Psoas muscle (tissue), 8 donors: Measurements from ENCODE around the gene LNPEP. TPM values are rescaled to one million over a fixed set of nuclear protein-coding genes. Genes with fewer than 3 reads are reported as not detected.

Experiments used
- ATAC-seq, 4 donors: fragments of 200-7000 bp; cut with Tn5 transposase; one replicate each; pipeline ENCODE4 v1.9.1; 2020; ENCODE audit warnings: moderate library complexity in 3 of 4, mild to moderate bottlenecking in 2 of 4
- DNase-seq, 2 donors: peaks; one replicate each; pipeline ENCODE4 v3.0.0-alpha.2; 2020
- H3K27ac ChIP-seq: fragments of 200-600 bp; one replicate; pipeline ENCODE4 v1.8.0; 2022
- H3K27me3 ChIP-seq, 3 donors: fragments of 200-600 bp in 1 of 3; one replicate each; pipeline versions ENCODE4 v1.6.1 to v1.8.0; 2013 to 2022; ENCODE audit warnings: low read length in 2 of 3, mild to moderate bottlenecking in 2 of 3, moderate library complexity in 1 of 3; ENCODE audit not compliant: insufficient read depth in 3 of 3
- H3K36me3 ChIP-seq, 2 donors: fragments of 200-600 bp in 1 of 2; one replicate each; pipeline versions ENCODE4 v1.6.1 to v1.8.0; 2013 to 2022; ENCODE audit warnings: low read depth in 1 of 2, mild to moderate bottlenecking in 1 of 2, moderate library complexity in 1 of 2; ENCODE audit not compliant: insufficient read depth in 1 of 2
- H3K4me1 ChIP-seq: fragments of 200-600 bp; one replicate; pipeline ENCODE4 v1.8.0; 2022
- H3K4me3 ChIP-seq: fragments of 200-600 bp; one replicate; pipeline ENCODE4 v1.8.0; 2022; ENCODE audit warnings: mild to moderate bottlenecking
- H3K9me3 ChIP-seq: fragments of 200-600 bp; one replicate; pipeline ENCODE4 v1.8.0; 2022
- CTCF ChIP-seq: fragments of 200-600 bp; IDR thresholded peaks from one replicate; pipeline ENCODE4 v1.8.0; 2022; ENCODE audit warnings: antibody characterized with exemption
- WGBS, 3 donors: extraction: QIAGEN DNeasy Blood & Tissue Kit; methylation state at CpG; one replicate each; pipeline versions ENCODE4 v1.1.6 to v1.1.7; 2013; 5-methylcytosine and 5-hydroxymethylcytosine counted together
- intact Hi-C, 2 donors: fragments of 100-400 bp; cut with DNase I; formaldehyde crosslinking; loops; one replicate each; pipeline versions ENCODE4 v1.11.0 to v1.14.2; 2022
- polyA plus RNA-seq, 3 donors: library from polyadenylated mRNA; stranded (reverse); fragments of 200-250 nt; gene quantifications; one replicate each; pipeline ENCODE4 v1.2.3, GENCODE V29; 2013
- total RNA-seq, 4 donors: library from RNA; stranded (reverse); fragmentation: NEBNext Ultra II Directional in 2 of 4; extraction: Animal tissue kit (Norgen Biotek cat#: 25700) in 2 of 4; gene quantifications; one replicate each; pipeline versions ENCODE4 v1.2.1 to v1.2.4, GENCODE V29; 2021 to 2023
- donor health status: healthy with polysubstance abuse.
- donor health status: DM: no; HTN: no; CAD: no; lungs with moderate emphysema.
- donor health status: Bipolar disorder and iron deficiency.
- donor health status: healthy.
- donor health status: DM: yes; HTN: yes; CAD: no.
- donor health status: DM: no; HTN: no; CAD: no.
- donor health status: DM: no; HTN: no; CAD: no.
- donor health status: DM: yes; HTN: yes; CAD: no.

Gene LNPEP
- total and polyA plus RNA-seq, 7 donors = 4.1 to 62.8 (median 30.4) TPM

DNA sequence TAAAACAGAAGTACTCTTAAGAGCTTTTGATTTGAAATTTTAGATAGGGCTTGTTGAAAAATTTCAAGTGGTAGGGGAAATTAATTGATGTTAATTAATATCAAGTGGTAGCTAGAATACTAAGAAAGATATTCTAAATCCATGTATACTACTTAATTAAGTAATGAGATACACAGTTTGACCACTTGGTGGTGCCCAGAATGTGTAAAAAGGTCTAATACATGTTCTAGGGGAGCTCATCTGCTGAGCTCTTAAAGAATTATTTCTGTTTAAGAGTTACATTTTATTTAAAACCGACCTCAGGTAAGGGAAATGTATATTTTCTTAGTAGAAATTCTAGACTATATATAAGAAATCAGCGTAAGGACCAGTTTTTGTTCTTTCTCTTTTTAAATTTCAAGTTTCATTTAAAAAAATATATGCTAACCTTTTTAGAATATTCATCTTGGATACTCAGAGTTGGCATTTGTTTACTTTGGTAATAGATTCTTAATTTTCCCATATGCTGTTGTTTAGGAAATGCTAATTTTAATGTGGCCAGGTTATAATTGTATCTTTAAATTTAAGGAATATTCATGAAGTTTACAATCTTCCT, 61.5 kb downstream of the LNPEP start:
- TF ChIP-seq CTCF = peak; percentile 51
- Histone ChIP-seq H3K4me3 (no peak overlapping the region), H3K27ac (no peak overlapping the region), H3K9me3 (no peaks in the 10 kb centered on the region), H3K4me1 (no peaks in the 10 kb centered on the region), H3K27me3 (no peaks in the 10 kb centered on the region), H3K36me3 (peaks cover 0 to 83% of the 10 kb centered on the region in 2 donors)
- no peak for DNase-seq
- intact Hi-C loops = loop anchor here in 1 of 2 donors (5.0 to 10.0 kb wide), 2 partner anchors 165 to 243 kb away; no protein-coding TSS in a partner anchor
- 51 to 52% (median 52%) methylated on average over 2 of the region's 2 CpGs for WGBS, 3 donors
- peak in 2 of 4 donors; percentile 67 to 69 for ATAC-seq

DNA sequence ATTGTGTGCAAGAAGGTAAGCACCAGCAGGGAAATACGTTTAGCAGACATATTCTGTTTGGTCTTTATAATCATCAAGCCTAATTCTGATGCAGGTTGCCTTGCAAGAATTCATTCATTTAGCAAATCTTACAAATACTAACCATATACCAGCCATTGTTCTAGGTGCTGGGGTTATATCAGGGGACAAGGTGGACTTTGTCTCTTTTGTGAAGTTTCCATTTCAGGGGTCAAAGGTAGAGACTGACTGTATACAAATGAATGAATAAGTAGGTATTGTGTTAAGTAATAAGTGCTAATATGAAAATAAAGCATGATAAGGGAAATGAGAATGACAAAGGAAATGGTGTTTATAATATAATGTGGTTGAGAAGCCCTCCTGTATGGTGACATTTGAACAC, 64.0 kb downstream of the LNPEP start:
- peaks cover 2 to 86% of the 10 kb centered on the region in 2 donors for H3K36me3 ChIP-seq
- DNase-seq (no peak), ATAC-seq (no peak)
- no peaks in the 10 kb centered on the region for H3K9me3 ChIP-seq
- WGBS, 3 donors = 89 to 95% (median 92%) methylated on average over 1 of the region's 1 CpG
- H3K27ac ChIP-seq = no peak overlapping the region
- H3K4me1 ChIP-seq = no peaks in the 10 kb centered on the region
- H3K27me3 ChIP-seq = no peaks in the 10 kb centered on the region
- intact Hi-C loops = loop anchor here in 1 of 2 donors (5.0 to 10.0 kb wide), 2 partner anchors 162 to 245 kb away; no protein-coding TSS in a partner anchor
- no peak overlapping the region for H3K4me3 ChIP-seq
- TF ChIP-seq CTCF = no peak

- Histone ChIP-seq H3K27ac (no peak overlapping the region), H3K4me3 (no peak overlapping the region), H3K4me1 (no peaks in the 10 kb centered on the region), H3K9me3 (no peaks in the 10 kb centered on the region), H3K27me3 (no peaks in the 10 kb centered on the region), H3K36me3 (peaks cover 2 to 86% of the 10 kb centered on the region in 2 donors)
- intact Hi-C loops = no loop called here
- ATAC-seq = peak in 1 of 4 donors; percentile 44
- 60 to 65% (median 62%) methylated on average over 3 of the region's 3 CpGs for WGBS, 3 donors
- TF ChIP-seq CTCF = no peak
- DNase-seq = no peak
Measured at GRCh38 chr5:97000391-97000790, 64.5 kb downstream of the LNPEP start.

GRCh38 chr5:97002983-97003382, 67.1 kb downstream of the LNPEP start:
- Histone ChIP-seq H3K4me3 (no peak overlapping the region), H3K36me3 (peaks cover 2 to 97% of the 10 kb centered on the region in 2 donors), H3K27me3 (no peaks in the 10 kb centered on the region), H3K9me3 (no peaks in the 10 kb centered on the region), H3K4me1 (no peaks in the 10 kb centered on the region), H3K27ac (no peak overlapping the region)
- ATAC-seq (no peak), DNase-seq (no peak)
- TF ChIP-seq CTCF = no peak
- intact Hi-C loops = no loop called here
- 94 to 98% (median 97%) methylated on average over 1 of the region's 1 CpG for WGBS, 3 donors
